Measurements from ENCODE around the gene PPIP5K2. TPM values are rescaled to one million over a fixed set of nuclear protein-coding genes. Genes with fewer than 3 reads are reported as not detected.

Gene PPIP5K2
- total RNA-seq, 1 donor from 2014 or later, result 24.6 TPM

- no peak for TF ChIP-seq CTCF (IDR thresholded peaks at IDR 0.05)
- no peak for TF ChIP-seq POLR2A (IDR thresholded peaks at IDR 0.05)
- no peak for TF ChIP-seq POLR2AphosphoS5 (IDR thresholded peaks at IDR 0.05; ENCODE audit: insufficient read depth in 1 of 2, low read depth in 1 of 2)
- no peak overlapping the region for H3K4me3 ChIP-seq
- no peaks in the 10 kb centered on the region for H3K4me1 ChIP-seq
Measured at GRCh38 chr5:103244398-103244797, 124.3 kb downstream of the PPIP5K2 start.

GRCh38 chr5:103245761-103246160 is 125.7 kb downstream of the PPIP5K2 start:
- TF ChIP-seq POLR2AphosphoS5 (IDR thresholded peaks at IDR 0.05; ENCODE audit: insufficient read depth in 1 of 2, low read depth in 1 of 2) (no peak), CTCF (IDR thresholded peaks at IDR 0.05) (no peak), POLR2A (IDR thresholded peaks at IDR 0.05) (no peak)
- Histone ChIP-seq H3K36me3 (no peaks in the 10 kb centered on the region), H3K4me1 (no peaks in the 10 kb centered on the region), H3K4me3 (no peak overlapping the region), H3K9me3 (no peaks in the 10 kb centered on the region), H3K27ac (no peak overlapping the region), H3K27me3 (no peaks in the 10 kb centered on the region)
- intact Hi-C loops (cut with DNase I), result no loop called here
- no peak for DNase-seq (ENCODE audit: extremely low spot score in 2 of 2)

More at GRCh38 chr5:103244398-103244797, 124.3 kb downstream of the PPIP5K2 start:
- no peaks in the 10 kb centered on the region for H3K27me3 ChIP-seq
- no peaks in the 10 kb centered on the region for H3K9me3 ChIP-seq
- no peak for DNase-seq (ENCODE audit: extremely low spot score in 2 of 2)
- H3K27ac ChIP-seq, result no peak overlapping the region
- H3K36me3 ChIP-seq, result no peaks in the 10 kb centered on the region
- intact Hi-C loops (cut with DNase I), result no loop called here

GRCh38 chr5:103247118-103247517 is 127.0 kb downstream of the PPIP5K2 start:
- DNase-seq (ENCODE audit: extremely low spot score in 2 of 2), result no peak
- intact Hi-C loops (cut with DNase I), result no loop called here
- no peak overlapping the region for H3K27ac ChIP-seq
- TF ChIP-seq CTCF (IDR thresholded peaks at IDR 0.05) (no peak), POLR2AphosphoS5 (IDR thresholded peaks at IDR 0.05; ENCODE audit: insufficient read depth in 1 of 2, low read depth in 1 of 2) (no peak), POLR2A (IDR thresholded peaks at IDR 0.05) (no peak)
- H3K27me3 ChIP-seq, result no peaks in the 10 kb centered on the region
- no peak overlapping the region for H3K4me3 ChIP-seq
- no peaks in the 10 kb centered on the region for H3K9me3 ChIP-seq
- H3K36me3 ChIP-seq, result no peaks in the 10 kb centered on the region
- H3K4me1 ChIP-seq, result no peaks in the 10 kb centered on the region

- TF ChIP-seq POLR2A (IDR thresholded peaks at IDR 0.05) (no peak), POLR2AphosphoS5 (IDR thresholded peaks at IDR 0.05; ENCODE audit: insufficient read depth in 1 of 2, low read depth in 1 of 2) (no peak), CTCF (IDR thresholded peaks at IDR 0.05) (no peak)
- H3K4me3 ChIP-seq, result no peak overlapping the region
- intact Hi-C loops (cut with DNase I), result no loop called here
- no peak overlapping the region for H3K27ac ChIP-seq
- no peaks in the 10 kb centered on the region for H3K27me3 ChIP-seq
- DNase-seq (ENCODE audit: extremely low spot score in 2 of 2), result no peak
- no peaks in the 10 kb centered on the region for H3K4me1 ChIP-seq
- no peaks in the 10 kb centered on the region for H3K9me3 ChIP-seq
- no peaks in the 10 kb centered on the region for H3K36me3 ChIP-seq
Measured at GRCh38 chr5:103249068-103249467, 129.0 kb downstream of the PPIP5K2 start.

GRCh38 chr5:103254921-103255320 is 134.8 kb downstream of the PPIP5K2 start:
- intact Hi-C loops (cut with DNase I), result no loop called here
- Histone ChIP-seq H3K27me3 (no peaks in the 10 kb centered on the region), H3K27ac (no peak overlapping the region), H3K4me3 (no peak overlapping the region), H3K36me3 (no peaks in the 10 kb centered on the region), H3K9me3 (no peaks in the 10 kb centered on the region), H3K4me1 (no peaks in the 10 kb centered on the region)
- no peak for DNase-seq (ENCODE audit: extremely low spot score in 2 of 2)
- no peak for TF ChIP-seq POLR2A (IDR thresholded peaks at IDR 0.05)
- no peak for TF ChIP-seq POLR2AphosphoS5 (IDR thresholded peaks at IDR 0.05; ENCODE audit: insufficient read depth in 1 of 2, low read depth in 1 of 2)
- TF ChIP-seq CTCF (IDR thresholded peaks at IDR 0.05), result no peak
